GM21786 (cell line): ENCODE results near the gene MAT2A.
"Not testable (repeated sequence)": the region's sequence is repeated elsewhere in the genome, so short reads cannot be mapped to it uniquely, and the experiment has no call there.

Source experiments
- ATAC-seq: cut with Tn5 transposase; IDR thresholded peaks from one replicate; pipeline ENCODE4 v1.9.1; 2021; ENCODE audit not compliant: unreplicated experiment

Gene MAT2A

DNA sequence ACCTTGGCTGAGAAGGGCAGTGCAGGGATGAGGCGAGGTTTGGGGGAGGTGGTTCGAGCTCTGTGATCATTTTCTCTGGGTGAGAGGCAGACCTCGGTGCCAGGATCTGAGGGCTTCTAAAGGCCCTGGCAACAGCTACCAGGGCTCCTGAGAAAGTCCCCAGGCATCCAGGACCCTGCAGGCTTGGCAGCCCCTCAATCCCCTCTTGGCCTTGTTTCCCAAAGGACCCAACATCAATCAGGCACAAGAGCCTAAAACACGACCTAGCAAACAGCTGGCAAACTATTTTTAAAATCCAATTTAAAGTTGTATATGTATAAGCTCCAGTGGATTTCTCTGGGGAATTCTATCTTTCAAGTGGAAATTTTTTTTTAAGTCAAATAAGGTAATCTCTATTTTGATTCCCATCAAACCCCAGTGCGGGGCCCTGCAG lies 15.0 kb upstream of the MAT2A start:
- no peak for ATAC-seq

DNA sequence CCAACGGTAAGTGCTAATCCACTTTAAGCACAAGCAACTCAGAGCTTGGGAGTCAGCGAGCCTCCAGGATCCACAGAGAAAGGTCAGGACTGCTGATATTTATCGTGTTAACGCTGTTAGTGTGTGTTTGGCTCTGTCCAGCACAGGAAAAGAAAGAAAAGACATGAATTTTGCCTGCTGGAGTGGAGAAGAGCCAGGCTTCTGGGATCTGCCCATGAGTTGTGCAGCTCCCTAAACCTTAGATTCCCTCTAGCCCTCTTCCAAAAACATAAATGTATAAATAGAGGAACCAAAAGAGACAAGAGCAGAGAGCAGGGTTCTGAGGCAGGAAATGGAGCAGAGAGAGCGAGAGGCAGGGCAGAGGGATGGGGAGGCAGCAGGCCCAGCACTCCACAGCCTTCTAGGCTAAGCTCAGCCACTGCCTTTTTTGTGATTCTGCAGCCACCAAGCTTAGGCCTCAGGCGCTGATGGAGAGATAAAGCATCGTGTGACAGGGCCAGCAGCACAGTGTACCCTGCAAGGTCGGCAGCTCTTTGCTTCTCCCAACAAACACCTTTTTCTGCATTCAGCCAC lies 14.5 kb upstream of the MAT2A start:
- no peak for ATAC-seq

DNA sequence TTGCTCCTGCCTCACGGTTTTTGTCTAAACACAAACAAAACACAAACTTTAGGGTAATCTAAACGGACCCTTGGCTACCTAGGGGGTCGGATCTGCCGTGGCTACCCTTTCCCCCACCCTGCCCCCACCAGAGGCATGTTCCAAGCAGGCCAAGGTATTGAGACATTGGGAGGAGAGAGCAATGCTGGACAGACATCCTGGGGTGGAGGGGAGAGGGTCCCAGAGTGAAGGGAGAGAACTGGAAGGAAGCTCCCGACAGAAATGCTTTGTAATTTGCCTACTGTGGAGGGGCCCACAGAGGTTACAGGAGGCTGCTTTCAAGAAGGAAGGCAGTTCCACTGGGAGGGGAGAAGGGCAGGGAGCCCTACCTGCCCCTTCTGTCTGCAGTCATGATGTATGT lies 13.9 kb upstream of the MAT2A start:
- no peak for ATAC-seq

DNA sequence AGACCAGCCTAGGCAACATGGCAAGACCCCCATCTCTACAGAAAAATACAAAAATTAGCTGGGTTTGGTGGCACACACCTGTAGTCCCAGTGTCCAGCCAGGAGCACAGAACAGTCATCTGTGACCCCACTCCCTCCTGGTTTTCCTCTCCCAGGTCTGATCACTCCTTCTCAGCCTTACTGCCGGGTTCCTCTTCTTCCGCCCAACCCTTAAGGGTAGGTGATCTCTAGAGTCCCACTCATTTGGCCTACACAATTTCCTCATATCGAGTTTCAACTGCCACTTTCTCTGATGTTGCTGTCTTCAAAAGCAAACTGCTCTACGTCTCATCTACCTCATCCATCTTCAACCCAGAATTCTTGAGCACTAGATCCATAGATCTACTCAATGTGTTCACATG lies 13.4 kb upstream of the MAT2A start:
- ATAC-seq, result no peak

DNA sequence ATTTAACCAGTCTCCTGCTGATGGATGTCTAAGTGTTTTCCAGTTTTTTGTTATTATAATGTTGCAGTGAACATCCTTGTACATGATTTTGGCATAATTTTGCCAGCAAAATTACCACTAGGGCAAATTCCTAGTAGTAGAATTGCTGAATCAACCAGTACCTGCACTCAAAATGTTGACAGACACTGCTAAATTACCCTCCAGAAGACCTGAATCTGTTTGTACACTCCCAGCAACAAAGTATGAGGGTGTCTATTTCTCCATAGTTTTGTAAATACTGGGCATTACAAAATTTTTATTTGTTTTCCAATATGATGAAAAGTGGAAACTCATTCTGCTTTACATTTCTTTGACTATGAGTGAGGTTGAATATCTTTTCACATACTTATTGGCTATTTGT lies 11.2 kb upstream of the MAT2A start:
- ATAC-seq, result no peak

DNA sequence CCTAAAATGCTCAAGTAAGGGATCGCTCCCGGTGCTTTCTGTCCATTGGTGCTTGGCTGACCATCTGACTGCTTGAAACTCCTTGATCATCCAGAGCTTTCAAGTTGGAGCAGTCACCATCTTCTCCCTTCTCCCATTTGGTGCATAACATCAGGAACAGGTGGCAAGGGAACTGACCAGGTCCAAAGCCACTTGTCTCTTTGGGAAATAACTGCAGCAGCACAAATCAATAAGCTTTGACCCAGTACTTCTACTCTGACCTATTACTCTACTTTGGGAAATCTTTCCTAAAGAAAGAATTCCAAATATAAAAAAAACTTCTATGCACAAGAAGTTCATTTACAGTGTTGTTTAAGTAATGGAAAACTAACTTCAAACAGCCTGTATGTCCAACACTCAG lies 10.6 kb upstream of the MAT2A start:
- no peak for ATAC-seq

DNA sequence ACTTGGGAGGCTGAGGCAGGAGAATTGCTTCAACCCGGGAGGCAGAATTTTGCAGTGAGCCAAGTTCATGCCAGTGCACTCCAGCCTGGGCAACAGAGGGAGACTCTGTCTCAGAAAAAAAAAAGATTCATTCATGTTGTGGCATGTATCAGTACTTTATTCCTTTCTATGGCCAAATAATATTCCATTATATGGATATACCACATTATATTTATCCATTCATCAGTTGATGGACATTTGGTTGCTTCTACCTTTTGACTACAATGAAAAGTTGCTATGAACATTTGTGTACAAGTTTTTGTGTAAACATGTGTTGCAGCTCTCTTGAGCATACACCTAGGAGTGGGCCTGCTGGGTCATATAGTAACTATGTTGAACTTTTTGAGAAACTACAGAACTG lies 9.2 kb upstream of the MAT2A start:
- no peak for ATAC-seq

DNA sequence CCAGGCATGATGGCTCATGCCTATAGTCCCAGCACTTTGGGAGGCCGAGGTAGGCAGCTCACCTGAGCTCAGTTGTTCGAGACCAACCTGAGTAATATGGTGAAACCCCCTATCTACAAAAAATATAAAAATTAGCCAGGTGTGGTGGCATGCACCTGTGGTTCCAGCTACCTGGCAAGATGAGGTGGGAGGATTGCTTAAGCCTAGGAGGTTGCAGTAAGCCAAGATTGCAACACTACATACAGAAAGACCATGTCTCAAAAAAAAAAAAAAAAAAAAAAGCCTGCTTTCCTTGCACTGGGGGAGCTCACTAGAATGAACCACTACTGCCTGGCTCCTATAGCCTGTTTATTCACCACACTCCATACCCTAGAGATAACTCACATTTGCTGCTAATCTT lies 7.4 kb upstream of the MAT2A start:
- no peak for ATAC-seq

DNA sequence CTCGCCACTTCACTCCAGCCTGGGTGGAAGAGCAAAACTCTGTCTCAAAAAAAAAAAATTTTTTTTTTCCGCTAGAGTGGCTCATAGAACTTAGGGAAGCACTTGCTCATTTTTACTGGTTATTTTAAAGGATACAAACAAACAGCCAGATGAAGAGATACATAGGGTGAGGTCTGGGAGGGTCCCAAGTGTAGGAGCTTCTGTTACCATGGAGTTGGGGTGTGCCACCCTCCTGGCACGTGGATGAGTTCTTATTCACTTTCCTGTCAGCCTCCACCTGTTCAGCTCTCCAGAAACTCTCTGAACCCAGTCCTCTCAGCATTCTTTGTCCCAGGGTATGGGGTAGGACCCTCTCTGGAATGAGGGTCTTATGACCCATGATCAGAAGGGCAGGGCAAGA lies 4.9 kb upstream of the MAT2A start:
- ATAC-seq, result no peak

DNA sequence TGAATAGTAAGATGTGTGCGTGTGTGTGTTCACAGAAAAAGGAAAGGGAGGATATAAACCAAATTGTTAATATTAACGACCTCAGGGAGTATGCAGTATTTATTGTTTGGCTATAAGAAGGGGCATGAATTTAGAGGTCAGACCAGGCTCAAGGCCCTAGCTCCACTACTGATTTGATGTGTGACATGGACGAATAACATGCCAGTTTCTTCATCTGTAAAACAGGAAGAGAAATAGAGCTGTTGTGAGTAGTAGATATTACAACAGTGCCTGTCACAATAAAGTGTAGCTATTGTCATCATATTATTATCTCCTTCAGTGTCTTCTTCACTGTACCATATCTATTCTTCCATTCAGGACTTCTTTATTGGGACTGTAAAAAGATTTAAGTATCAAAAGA lies 4.1 kb upstream of the MAT2A start:
- ATAC-seq, result no peak

DNA sequence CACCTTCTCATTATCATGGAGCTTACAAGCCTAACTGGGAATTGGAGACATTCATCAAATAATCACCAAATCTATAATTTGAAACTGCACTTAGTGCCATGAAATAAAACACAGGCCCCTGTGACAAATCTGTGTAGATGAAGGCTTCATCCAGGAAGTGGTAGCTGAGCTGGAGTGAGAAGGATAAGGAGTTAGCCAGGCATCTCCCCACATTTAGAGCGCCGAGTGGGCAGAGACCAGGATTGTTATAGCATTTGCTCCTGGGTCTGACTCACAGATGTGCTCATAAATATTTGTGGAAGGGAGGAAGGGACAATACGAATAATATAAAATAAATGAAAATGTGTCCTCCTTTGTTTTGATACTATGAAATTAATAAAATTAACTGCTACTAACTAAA lies 2.5 kb upstream of the MAT2A start:
- no peak for ATAC-seq

DNA sequence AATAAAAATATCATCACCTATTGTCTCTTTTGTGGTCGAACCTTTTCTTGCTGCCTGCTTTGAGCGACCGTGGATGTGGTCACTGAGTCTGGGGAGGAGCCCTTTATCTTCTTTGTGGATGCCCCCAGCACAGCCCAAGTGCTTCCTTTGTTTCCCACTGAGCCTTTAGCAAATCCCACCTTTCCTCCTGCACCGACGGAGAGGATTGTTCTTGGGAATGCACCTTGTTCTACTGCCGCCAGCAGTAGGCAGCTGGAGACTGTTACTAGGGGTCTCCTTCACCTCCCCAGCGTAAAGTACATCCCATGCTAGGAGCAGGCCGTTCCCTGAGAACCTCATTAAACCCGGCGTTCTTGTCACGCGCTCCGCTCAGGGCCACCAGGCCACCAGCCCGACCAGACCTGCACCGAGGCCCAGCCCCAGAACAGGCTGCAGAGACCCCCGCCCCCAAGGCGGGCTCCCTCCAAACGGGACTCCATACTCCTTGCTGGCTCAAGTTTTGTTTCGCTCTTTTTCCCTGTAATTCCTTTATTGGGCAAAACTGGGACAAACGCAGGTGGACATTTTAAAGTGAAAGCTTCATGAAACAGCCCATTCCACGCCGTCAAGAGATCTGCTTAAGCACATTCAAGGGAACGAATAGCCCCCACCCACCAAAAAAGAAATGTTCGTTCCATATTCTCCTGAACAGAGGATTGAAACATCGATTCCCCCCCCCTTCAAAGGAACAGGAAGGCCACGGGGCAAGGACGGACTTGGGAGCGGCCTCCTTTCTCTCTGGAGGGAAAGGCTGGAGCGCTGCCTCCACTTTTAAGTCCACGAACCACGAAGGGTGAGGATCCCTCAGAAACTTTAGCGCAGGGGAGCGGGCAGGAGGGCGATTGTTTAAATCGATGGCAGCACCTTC lies 1.1 kb upstream of the MAT2A start:
- no peak for ATAC-seq

DNA sequence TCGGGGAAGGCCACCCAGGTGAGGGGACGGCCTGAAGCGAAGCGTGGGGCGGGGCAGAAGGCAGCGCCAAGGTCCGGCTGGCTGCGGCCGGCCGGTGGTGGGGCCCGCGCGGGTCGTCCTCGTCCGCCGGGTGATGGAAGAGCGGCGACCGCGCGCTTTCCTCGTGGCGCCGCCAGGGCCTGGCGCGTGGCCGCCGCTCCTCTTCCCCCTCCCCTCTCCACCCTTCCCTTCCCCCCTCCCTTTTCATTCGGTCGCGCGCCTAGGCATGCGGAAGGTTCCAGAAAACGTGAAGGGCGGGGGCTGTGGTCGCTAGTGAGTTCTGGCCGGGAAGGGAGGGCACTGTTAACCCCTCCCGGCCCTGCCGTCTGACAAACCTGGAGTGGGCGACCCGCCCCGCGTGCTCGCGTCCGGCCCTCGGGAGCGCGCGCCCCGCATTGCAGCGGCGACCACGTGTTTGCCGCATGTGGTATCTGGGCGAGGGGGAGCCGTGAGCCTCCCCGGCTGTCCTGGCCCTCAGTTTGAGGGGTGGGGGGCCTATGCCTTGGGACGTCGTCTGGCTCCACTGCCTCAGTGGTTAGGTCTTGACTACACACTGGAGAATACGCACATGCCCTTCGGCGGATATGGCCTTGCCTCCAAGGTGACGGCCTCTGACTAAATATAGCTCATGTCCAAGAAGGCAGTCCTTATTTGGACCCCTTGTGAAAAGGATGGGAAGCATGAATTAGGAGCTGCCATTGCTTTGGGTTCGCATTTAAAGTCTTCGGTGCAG lies 579 bp downstream of the MAT2A start:
- ATAC-seq, result peak; percentile 18

DNA sequence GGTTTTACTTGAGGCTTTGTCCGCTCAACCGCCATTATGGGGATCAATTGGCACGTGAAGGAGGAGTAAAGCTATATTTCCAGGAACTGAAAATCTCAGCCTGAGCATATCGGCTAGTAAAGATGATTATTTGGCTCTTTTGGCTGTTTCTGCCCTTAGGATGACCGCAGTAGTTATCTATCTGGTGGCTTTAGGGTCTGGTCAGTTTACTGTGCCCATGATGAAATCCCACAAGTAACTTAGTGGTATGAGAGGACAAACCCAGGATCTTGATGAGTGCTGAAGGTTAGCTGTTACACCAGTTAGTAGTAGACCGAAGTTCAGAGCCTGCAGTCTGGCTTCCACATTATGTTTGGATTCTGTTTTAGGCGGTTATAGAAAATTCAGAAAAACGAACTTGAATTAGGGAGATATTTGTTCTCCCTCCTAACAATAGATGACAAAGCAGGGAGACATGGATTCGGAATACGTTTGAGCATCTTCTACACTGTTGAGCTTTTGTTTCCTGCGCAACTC lies 1.2 kb downstream of the MAT2A start:
- ATAC-seq, result no peak

DNA sequence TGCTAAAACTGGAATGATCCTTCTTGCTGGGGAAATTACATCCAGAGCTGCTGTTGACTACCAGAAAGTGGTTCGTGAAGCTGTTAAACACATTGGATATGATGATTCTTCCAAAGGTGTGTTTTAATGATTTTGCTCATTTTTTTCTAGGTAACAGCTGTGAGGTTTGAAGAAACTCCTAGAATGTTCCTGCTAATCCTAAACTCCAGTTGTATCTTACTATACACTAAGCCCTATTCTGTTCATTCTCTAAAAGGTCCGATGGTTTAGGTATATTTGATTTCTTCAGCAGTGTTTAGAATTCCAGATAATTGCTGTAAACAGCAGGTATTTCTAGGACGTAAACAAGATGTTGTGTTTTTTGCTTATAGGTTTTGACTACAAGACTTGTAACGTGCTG lies 2.3 kb downstream of the MAT2A start:
- no peak for ATAC-seq

DNA sequence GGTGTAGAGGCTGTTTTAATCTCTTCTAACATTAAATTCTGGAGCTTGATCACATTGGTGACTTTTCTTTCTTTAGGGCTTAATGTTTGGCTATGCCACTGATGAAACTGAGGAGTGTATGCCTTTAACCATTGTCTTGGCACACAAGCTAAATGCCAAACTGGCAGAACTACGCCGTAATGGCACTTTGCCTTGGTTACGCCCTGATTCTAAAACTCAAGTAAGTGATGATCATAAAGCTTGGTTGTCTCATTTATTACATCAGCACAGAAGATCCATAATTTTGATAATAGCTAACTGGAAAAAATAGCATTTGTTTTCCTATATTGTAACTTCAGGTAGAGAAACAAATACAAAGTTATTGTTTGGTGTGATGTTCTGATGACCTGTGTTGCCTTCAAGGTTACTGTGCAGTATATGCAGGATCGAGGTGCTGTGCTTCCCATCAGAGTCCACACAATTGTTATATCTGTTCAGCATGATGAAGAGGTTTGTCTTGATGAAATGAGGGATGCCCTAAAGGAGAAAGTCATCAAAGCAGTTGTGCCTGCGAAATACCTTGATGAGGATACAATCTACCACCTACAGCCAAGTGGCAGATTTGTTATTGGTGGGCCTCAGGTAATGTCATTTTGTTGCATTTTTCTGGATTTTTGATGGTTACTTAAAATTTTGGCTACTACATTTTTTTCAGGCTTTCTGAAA lies 2.9 kb downstream of the MAT2A start:
- ATAC-seq, result no peak

DNA sequence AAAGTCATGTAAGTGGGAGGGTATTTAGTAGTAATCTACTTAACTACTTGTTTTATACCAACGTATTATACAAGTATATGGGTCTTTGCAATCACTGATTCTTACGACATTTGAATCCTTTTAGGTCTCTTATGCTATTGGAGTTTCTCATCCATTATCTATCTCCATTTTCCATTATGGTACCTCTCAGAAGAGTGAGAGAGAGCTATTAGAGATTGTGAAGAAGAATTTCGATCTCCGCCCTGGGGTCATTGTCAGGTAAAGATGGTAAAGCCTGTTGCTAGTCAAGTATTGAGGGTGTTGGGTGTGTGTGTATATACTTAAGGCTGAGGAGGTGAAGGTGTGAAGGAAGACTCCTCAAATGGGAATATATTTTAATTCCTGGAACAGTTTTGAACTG lies 3.8 kb downstream of the MAT2A start:
- no peak for ATAC-seq

DNA sequence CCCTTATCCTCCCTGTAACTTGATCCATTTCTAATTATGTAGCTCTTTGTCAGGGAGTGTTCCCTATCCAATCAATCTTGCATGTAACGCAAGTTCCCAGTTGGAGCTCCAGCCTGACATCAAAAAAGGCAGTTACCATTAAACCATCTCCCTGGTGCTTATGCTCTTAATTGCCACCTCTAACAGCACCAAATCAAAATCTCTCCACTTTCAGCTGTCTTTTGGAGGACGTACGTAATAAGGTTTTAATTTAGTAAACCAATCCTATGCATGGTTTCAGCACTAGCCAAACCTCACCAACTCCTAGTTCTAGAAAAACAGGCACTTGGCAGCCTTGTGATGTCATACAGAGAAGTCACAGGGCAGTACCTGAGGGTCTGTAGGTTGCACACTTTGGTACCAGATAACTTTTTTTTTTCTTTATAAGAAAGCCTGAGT lies 5.3 kb downstream of the MAT2A start:
- ATAC-seq, result not testable (repeated sequence)

DNA sequence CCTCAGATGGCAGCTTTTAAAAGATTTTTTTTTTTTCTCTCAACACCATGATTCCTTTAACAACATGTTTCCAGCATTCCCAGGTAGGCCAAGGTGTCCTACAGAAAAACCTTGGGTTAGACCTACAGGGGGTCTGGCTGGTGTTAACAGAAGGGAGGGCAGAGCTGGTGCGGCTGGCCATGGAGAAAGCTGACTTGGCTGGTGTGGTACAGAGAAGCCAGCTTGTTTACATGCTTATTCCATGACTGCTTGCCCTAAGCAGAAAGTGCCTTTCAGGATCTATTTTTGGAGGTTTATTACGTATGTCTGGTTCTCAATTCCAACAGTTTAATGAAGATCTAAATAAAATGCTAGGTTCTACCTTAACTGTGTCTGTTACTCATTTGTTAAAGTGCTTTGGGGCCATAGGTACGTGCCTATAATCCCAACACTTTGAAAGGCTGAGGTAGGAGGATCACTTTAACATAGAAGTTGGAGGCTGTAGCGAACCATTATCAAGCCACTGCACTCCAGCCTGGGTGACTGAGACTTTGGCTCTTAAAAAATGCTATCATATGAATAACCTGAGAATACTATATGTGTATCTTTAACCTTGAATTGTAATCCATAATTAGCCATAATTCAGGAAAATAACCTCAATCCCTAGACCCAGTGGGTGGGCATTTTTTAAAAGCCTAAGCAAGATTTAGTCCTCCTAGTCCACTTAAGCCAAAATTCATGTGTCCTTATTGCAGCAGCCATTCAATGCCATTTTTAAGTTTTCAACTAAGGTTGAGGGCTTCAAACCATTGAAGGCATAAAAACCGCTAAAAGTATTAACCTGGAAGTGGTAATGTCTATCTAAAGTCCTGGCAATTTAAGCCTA lies 6.2 kb downstream of the MAT2A start:
- not testable (repeated sequence) for ATAC-seq

DNA sequence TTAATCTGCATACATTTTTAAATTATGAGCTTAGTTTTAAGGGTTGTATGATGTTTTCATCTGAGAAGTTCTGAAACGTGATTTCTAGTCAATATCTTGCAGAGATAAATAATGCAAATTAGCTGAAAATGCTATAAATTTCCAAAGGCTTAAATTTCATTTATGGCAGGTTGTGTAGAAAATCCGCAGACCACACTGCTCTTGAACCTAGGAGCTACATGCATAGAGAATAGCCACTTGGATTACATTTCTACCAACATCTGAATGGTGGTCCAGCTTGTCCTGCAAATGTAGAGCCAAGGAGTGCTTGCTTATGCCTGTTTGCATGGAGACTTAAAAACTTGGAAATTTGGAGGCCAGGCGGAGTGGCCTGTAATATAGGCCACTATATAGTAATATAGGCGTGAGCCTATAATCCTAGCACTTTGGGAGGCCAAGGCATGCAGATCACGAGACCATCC lies 6.8 kb downstream of the MAT2A start:
- no peak for ATAC-seq
